ENCODE measurements around the gene GARIN5B.

GARIN5B gene

DNA sequence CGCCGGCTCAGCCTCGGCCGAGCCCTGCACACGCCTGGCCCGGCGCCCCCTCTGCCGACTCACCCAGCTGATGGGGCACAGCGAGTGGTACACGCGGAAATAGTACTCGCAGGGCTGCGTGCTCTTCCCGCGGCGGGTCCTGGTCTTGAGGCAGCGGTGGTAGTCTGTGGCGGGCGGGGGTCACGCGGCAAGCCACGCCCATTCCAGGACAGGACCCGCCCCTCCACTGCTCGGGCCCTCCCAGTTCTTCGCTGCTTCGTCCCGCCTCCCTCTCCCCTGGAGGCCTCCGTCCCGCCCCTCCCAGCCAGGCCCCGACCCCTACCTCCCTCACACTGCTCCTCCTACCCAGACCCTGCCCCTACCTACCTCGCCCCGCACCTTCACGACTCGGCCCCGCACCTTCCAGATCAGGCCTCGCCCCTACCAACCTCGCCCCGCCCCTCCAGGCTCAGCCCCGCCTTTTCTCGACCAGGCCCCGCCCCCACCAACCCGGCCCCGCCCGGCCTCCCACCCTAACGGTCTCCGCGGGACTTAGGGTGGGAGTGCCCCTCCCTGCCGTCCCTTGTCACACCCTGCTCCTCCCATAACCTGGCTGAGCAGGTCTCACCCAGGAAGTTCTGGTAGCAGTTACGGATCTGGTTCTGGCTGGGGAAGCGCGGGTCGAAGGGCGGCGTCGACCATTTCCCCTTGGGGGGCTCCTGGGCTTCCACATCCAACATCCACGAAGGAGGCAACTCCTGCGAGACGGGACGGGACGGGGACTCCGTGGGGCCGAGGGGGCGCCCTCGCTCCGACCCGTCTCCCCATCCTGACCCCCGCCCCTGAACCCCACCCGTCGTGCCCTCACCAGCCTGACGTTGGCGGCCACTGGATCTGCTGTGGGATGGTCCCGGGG, 9.0 kb downstream of the GARIN5B start:
- Histone ChIP-seq H3K27me3 (ENCODE audit: control insufficient read depth in 1 of 2, insufficient read depth in 2 of 2, low read length in 2 of 2) (peaks cover 46 to 50% of the 10 kb centered on the region in 2 donors), H3K9me3 (ENCODE audit: control insufficient read depth in 2 of 2, low read length in 2 of 2) (no peaks in the 10 kb centered on the region), H3K4me1 (ENCODE audit: control insufficient read depth, insufficient read depth, low read length) (peaks cover 6% of the 10 kb centered on the region), H3K4me3 (ENCODE audit: low read length in 2 of 2) (peak overlapping the region; percentile 38 to 62), H3K27ac (ENCODE audit: low read length) (no peak overlapping the region), H3K36me3 (ENCODE audit: control insufficient read depth in 2 of 2, insufficient read depth in 2 of 2, low read length in 2 of 2) (no peaks in the 10 kb centered on the region), H3K9ac (ENCODE audit: low read length in 2 of 2) (no peak overlapping the region)

DNA sequence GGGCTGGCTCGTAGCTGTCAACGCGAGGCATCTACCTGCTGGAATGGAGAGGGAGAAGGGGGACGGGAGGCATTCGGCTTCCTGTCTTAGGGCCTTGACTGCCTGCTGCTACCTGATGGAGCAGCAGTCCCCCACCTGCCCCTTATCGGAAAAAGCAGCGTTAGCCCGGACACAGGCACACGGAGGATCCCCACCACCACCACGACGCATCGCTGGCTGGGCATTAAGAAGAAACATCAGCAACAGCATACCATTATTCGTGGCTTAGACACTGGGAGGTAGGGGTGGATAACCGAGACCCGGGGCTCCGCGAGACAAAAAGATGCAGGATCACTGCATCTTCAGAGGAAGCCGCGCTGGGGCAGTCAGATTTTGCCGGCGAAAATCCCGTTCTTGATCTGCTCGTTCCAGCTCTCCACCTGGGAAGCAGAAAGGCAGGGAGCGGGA, 9.7 kb downstream of the GARIN5B start:
- Histone ChIP-seq H3K4me3 (ENCODE audit: low read length in 2 of 2) (peak overlapping the region; percentile 38 to 62), H3K9me3 (ENCODE audit: control insufficient read depth in 2 of 2, low read length in 2 of 2) (no peaks in the 10 kb centered on the region), H3K27ac (ENCODE audit: low read length) (no peak overlapping the region), H3K4me1 (ENCODE audit: control insufficient read depth, insufficient read depth, low read length) (peaks cover 6% of the 10 kb centered on the region), H3K9ac (ENCODE audit: low read length in 2 of 2) (no peak overlapping the region), H3K27me3 (ENCODE audit: control insufficient read depth in 1 of 2, insufficient read depth in 2 of 2, low read length in 2 of 2) (peaks cover 46 to 50% of the 10 kb centered on the region in 2 donors), H3K36me3 (ENCODE audit: control insufficient read depth in 2 of 2, insufficient read depth in 2 of 2, low read length in 2 of 2) (no peaks in the 10 kb centered on the region)

DNA sequence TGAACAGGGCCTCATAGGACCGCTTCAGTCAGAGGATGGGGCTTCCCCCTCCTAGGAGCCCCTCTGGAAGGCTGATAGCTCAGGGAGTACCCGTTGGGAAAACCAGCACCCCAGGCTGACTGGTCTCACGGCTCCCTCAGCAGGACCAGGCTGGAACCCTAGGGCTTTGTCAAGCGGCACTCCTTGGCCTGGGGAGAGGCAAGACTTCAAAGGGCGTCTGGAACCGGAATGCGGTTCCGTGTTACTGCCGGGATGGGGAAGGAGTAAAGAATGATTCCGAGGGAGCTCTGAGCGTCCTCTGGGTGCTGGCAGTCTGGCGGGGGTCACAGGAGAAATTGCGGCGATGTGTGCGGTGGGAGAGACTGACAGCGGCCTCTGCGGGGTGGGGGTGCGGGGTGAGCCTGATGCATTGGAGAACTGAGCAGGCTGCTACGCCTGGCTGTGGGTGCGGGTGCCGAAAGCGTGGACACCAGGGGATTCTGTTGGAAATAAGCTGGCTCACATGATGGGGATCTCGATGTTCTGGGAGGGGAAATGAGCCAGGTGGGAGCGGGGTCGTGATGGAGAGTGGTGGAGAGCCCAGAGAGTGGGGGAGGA, 10.4 kb downstream of the GARIN5B start:
- peaks cover 6% of the 10 kb centered on the region for H3K4me1 ChIP-seq (ENCODE audit: control insufficient read depth, insufficient read depth, low read length)
- H3K9me3 ChIP-seq (ENCODE audit: control insufficient read depth in 2 of 2, low read length in 2 of 2) = no peaks in the 10 kb centered on the region
- H3K9ac ChIP-seq (ENCODE audit: low read length in 2 of 2) = no peak overlapping the region
- H3K4me3 ChIP-seq (ENCODE audit: low read length in 2 of 2) = no peak overlapping the region
- H3K27me3 ChIP-seq (ENCODE audit: control insufficient read depth in 1 of 2, insufficient read depth in 2 of 2, low read length in 2 of 2) = peaks cover 46 to 50% of the 10 kb centered on the region in 2 donors
- H3K27ac ChIP-seq (ENCODE audit: low read length) = no peak overlapping the region
- H3K36me3 ChIP-seq (ENCODE audit: control insufficient read depth in 2 of 2, insufficient read depth in 2 of 2, low read length in 2 of 2) = no peaks in the 10 kb centered on the region

DNA sequence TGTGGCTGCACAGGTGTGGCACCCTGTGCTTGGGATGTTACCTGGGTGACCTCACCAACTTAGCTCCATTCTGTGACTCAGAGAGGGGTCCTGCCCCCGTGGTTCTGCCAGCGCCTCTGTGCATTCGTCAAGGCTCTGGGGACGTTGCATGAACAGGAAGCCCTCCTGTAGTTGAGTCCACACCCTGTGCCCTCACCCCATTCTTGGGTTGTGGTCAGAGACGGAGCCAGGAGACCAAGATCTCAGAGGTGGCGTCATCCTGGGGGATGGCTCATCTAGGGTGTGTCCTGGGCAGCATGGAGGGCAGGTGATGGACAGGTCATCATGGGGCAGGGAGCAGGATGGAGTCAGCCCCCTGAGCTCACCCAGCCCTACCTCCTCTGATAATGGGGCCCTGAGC, 11.0 kb downstream of the GARIN5B start:
- Histone ChIP-seq H3K27me3 (ENCODE audit: control insufficient read depth in 1 of 2, insufficient read depth in 2 of 2, low read length in 2 of 2) (peaks cover 42 to 50% of the 10 kb centered on the region in 2 donors), H3K36me3 (ENCODE audit: control insufficient read depth in 2 of 2, insufficient read depth in 2 of 2, low read length in 2 of 2) (no peaks in the 10 kb centered on the region), H3K9ac (ENCODE audit: low read length in 2 of 2) (no peak overlapping the region), H3K27ac (ENCODE audit: low read length) (no peak overlapping the region), H3K9me3 (ENCODE audit: control insufficient read depth in 2 of 2, low read length in 2 of 2) (no peaks in the 10 kb centered on the region), H3K4me1 (ENCODE audit: control insufficient read depth, insufficient read depth, low read length) (peaks cover 6% of the 10 kb centered on the region), H3K4me3 (ENCODE audit: low read length in 2 of 2) (no peak overlapping the region)

DNA sequence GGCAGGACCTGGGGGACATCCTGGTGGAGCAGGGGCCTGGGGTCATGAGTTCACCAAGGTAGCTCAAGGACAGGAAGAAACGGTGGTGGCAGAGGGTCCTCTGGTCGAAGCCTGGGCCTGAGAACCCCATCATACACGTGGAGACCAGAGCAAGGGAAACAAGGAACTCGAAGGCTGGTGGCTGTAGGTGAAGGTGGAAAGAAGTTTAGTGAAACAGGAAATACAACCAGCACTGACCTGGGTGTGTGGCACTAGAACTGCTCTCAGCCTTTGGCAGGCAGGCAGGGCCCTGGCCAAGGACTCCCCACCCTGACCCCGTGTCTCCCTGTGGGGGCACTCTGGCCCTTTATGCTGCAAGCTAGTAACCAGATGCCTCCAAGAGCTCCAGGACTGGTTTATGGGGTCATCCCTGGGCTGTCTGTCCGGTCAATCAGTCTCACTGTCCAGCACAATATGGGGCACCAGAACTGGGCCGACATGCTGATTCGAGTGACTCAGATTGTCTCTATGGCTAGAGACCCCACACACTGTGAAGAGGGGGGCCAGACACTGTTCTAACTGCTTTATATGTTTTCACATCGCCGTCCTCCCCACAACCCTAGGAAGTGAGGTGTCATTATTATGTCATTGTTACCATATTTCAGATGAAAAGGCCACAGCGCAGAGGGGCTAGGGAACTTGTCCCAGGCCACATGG, 12.3 kb downstream of the GARIN5B start:
- Histone ChIP-seq H3K4me3 (ENCODE audit: low read length in 2 of 2) (no peak overlapping the region), H3K4me1 (ENCODE audit: control insufficient read depth, insufficient read depth, low read length) (peaks cover 10% of the 10 kb centered on the region), H3K27me3 (ENCODE audit: control insufficient read depth in 1 of 2, insufficient read depth in 2 of 2, low read length in 2 of 2) (peaks cover 39 to 50% of the 10 kb centered on the region in 2 donors), H3K9me3 (ENCODE audit: control insufficient read depth in 2 of 2, low read length in 2 of 2) (no peaks in the 10 kb centered on the region), H3K27ac (ENCODE audit: low read length) (no peak overlapping the region), H3K9ac (ENCODE audit: low read length in 2 of 2) (no peak overlapping the region), H3K36me3 (ENCODE audit: control insufficient read depth in 2 of 2, insufficient read depth in 2 of 2, low read length in 2 of 2) (no peaks in the 10 kb centered on the region)

DNA sequence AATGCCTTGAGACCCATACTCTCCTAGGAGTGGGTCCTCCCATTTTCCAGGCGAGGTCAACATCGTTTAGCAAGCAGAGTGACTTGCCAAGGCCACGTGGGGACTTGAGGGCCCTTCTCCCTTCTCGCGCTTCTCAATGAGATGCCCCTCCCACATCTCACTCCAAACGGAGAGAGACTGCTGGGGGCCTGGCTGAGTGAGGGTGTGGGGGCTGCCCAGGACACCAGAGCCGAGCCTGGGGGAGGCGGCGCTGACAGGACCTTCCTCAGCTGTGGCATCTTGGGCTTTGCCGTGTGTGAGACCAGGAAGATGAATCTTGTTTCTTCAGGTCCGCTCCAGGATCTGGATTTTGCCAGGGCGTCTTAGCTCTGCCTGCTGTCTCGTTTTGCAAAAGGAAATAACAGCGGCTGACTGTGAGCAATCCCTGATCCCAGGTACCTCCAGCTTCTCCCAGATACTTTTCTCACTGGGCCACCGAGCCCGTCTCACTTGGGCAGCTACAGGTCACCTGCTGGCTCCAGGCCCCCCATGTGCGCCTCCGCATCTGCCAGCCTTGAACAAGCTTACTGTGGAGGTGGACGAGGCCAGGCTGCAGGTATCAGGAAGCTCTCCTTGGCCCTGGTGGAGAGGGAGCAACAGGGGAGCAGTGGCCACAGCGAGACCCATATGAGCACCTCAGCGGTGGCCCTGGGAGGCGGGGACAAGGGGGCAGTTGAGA, 14.6 kb downstream of the GARIN5B start:
- Histone ChIP-seq H3K9me3 (ENCODE audit: control insufficient read depth in 2 of 2, low read length in 2 of 2) (no peaks in the 10 kb centered on the region), H3K4me3 (ENCODE audit: low read length in 2 of 2) (no peak overlapping the region), H3K36me3 (ENCODE audit: control insufficient read depth in 2 of 2, insufficient read depth in 2 of 2, low read length in 2 of 2) (no peaks in the 10 kb centered on the region), H3K27me3 (ENCODE audit: control insufficient read depth in 1 of 2, insufficient read depth in 2 of 2, low read length in 2 of 2) (peaks cover 28 to 33% of the 10 kb centered on the region in 2 donors), H3K27ac (ENCODE audit: low read length) (no peak overlapping the region), H3K4me1 (ENCODE audit: control insufficient read depth, insufficient read depth, low read length) (peaks cover 11% of the 10 kb centered on the region), H3K9ac (ENCODE audit: low read length in 2 of 2) (no peak overlapping the region)

DNA sequence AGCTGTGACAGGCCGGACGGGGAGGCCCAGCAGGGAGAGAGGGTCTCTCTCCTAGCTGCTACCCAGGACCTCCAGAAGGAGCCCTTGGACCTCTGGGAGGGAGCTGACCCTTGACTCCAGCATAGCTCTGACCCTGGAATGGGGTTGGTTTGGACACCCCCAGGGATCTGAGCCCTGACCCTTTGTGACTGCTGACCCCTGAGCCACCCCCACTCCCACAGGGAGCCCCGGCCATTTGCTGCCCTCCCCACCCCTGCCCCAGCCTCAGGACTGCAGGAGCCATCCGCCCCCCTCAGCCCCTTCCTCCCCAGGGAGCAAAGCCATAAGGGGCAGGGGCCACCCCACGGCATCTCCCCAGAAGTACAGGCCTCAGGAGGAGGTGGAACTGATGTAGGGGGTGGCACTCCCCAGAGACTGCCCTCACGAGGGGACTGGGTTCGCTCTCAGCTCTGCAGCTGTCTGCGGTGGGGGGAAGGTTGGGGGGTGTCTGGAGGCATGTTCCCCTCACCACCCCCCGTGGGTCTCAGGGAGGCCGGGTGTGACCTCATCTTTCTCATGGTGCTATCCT, 15.5 kb downstream of the GARIN5B start:
- H3K4me3 ChIP-seq (ENCODE audit: low read length in 2 of 2) = no peak overlapping the region
- peaks cover 2 to 3% of the 10 kb centered on the region in 2 donors for H3K36me3 ChIP-seq (ENCODE audit: control insufficient read depth in 2 of 2, insufficient read depth in 2 of 2, low read length in 2 of 2)
- H3K4me1 ChIP-seq (ENCODE audit: control insufficient read depth, insufficient read depth, low read length) = peaks cover 8% of the 10 kb centered on the region
- H3K9me3 ChIP-seq (ENCODE audit: control insufficient read depth in 2 of 2, low read length in 2 of 2) = no peaks in the 10 kb centered on the region
- no peak overlapping the region for H3K9ac ChIP-seq (ENCODE audit: low read length in 2 of 2)
- peaks cover 18 to 24% of the 10 kb centered on the region in 2 donors for H3K27me3 ChIP-seq (ENCODE audit: control insufficient read depth in 1 of 2, insufficient read depth in 2 of 2, low read length in 2 of 2)
- no peak overlapping the region for H3K27ac ChIP-seq (ENCODE audit: low read length)

DNA sequence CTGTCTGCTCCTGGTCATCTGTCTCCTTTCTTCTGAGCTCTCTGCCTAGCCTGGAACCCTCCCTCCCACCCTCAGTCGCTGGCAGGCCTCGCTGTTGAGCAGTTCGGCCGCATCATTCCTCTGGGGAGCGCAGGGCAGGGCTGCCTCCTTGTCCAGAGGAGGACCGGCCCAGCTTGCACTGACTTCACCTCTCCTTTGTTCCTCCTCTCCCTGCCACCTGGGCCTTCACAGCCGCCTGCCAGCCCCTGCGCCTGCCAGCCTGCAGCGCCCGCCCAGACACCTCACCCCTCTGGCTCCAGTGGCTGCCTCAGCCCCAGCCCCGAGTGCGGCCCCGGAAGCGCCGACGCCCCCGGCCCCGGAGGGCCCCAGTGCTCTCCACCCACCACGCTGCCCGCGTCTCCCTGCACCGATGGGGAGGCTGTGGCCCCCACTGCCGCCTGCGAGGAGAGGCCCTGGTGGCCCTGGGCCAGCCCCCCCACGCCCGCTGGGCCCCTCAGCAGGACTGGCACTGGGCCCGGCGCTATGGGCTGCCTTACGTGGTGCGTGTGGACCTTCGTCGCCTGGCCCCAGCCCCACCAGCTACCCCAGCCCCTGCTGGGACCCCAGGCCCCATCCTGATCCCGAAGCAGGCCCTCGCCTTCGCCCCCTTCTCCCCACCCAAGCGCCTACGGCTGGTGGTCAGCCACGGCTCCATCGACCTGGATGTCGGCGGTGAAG, 16.2 kb downstream of the GARIN5B start:
- Histone ChIP-seq H3K36me3 (ENCODE audit: control insufficient read depth in 2 of 2, insufficient read depth in 2 of 2, low read length in 2 of 2) (peaks cover 4% of the 10 kb centered on the region in 2 donors), H3K27me3 (ENCODE audit: control insufficient read depth in 1 of 2, insufficient read depth in 2 of 2, low read length in 2 of 2) (peaks cover 12 to 17% of the 10 kb centered on the region in 2 donors), H3K4me3 (ENCODE audit: low read length in 2 of 2) (no peak overlapping the region), H3K27ac (ENCODE audit: low read length) (no peak overlapping the region), H3K9me3 (ENCODE audit: control insufficient read depth in 2 of 2, low read length in 2 of 2) (no peaks in the 10 kb centered on the region), H3K9ac (ENCODE audit: low read length in 2 of 2) (no peak overlapping the region), H3K4me1 (ENCODE audit: control insufficient read depth, insufficient read depth, low read length) (peaks cover 8% of the 10 kb centered on the region)

DNA sequence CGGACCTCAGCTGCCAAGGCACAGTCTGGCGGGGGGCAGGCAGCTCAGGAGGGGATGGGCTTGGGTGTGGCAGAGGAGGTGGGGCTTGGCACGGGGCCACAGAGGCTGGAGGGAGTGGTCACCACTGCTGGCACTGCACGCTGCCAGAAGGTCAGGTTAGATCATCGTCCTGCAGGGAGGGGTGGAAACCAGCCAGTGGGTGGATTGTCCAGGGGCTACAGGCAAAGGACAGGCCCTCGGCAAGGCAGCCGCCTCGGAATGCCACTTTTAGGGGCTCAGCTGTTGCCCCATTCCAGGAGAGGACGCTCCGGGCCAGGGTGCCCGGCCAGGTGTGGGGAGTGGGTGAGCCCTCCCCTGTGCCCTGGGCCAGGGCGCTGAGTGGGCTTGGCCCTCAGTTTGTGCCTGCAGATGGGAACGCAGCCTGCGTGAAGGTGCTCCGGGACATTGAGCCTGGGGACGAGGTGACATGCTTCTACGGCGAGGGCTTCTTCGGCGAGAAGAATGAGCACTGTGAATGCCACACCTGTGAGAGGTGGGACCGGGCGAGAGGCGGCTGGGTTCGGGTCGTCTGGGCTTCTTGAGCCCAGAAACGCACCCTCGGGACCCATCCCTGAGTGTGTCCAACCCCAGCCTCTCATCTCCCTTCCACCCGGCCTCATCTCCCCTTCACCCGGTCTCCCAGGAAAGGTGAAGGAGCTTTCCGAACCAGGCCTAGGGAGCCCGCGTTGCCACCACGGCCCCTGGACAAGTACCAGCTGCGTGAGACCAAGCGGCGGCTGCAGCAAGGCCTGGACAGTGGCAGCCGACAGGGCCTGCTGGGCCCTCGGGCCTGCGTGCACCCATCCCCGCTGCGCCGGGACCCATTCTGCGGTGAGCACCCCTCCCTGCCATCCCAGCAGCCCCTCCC, 17.0 kb downstream of the GARIN5B start:
- peaks cover 4 to 11% of the 10 kb centered on the region in 2 donors for H3K27me3 ChIP-seq (ENCODE audit: control insufficient read depth in 1 of 2, insufficient read depth in 2 of 2, low read length in 2 of 2)
- peaks cover 14% of the 10 kb centered on the region for H3K4me1 ChIP-seq (ENCODE audit: control insufficient read depth, insufficient read depth, low read length)
- H3K27ac ChIP-seq (ENCODE audit: low read length) = no peak overlapping the region
- peaks cover 4% of the 10 kb centered on the region in 2 donors for H3K36me3 ChIP-seq (ENCODE audit: control insufficient read depth in 2 of 2, insufficient read depth in 2 of 2, low read length in 2 of 2)
- H3K4me3 ChIP-seq (ENCODE audit: low read length in 2 of 2) = no peak overlapping the region
- H3K9me3 ChIP-seq (ENCODE audit: control insufficient read depth in 2 of 2, low read length in 2 of 2) = no peaks in the 10 kb centered on the region
- H3K9ac ChIP-seq (ENCODE audit: low read length in 2 of 2) = no peak overlapping the region

Data from stomach smooth muscle (tissue), 2 donors.